HG02610 (cell line): ENCODE measurements around the gene FHIT.

Experiments used
- ATAC-seq: cut with Tn5 transposase; IDR thresholded peaks from one replicate; pipeline ENCODE4 v1.9.1; 2021; ENCODE audit warnings: mild to moderate bottlenecking, moderate library complexity; ENCODE audit not compliant: unreplicated experiment

The FHIT gene

DNA sequence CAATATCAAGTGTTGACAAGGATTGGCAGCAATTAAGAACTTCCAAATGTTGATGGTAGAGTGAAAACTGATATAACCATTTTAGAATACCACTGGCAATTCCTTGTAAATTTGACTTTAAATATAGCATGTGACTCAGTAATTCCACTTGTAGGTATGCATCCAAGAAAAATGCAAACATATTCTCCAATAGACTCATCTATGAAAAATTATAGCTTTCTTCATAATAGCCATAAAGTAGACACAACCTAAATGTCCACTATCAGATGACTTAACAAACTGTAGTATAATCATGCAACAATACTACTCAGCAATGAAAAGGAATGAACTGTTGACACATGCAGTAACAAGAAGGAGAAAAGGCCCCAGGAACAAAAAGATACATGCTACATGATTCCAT is 988.1 kb downstream of the FHIT start:
- ATAC-seq = no peak

- no peak for ATAC-seq
Measured at GRCh38 chr3:60262546-60262945, 988.7 kb downstream of the FHIT start.

DNA sequence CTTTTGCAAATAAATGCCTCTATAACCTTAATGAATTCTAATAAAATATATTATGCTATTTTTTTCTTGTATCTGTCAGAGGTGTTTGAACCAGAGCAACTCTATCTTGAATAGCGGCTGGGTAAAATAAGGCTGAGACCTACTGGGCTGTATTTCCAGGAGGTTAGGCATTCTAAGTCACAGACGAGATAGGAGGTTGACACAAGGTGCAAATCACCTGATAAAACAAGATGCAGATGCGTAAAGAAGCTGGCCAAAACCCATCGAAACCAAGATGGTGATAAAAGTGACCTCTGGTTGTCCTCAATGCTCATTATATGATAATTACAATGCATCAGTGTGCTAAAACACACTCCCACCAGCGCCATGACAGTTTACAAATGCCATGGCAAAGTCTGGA is 990.7 kb downstream of the FHIT start:
- ATAC-seq = no peak

DNA sequence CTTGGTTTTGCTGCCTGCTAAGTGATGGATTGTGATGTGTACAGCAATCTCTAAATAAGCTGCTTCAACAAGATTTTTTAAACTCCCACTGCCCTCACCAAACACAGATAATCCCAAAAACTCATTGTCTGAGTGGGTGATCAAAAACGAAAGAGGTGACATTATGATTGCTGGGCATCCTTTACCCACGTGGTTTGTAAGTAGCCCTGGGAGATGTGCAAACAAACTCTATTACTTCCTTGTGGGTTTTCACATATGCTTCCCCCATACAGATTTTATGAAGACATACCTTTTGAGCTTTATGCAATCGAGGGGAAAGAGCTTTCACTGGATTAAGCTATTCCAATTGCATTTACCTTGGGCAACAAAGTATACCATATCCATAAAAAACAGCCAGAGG is 1000.4 kb downstream of the FHIT start:
- no peak for ATAC-seq

- no peak for ATAC-seq
Measured at GRCh38 chr3:60250206-60250605, 1001.0 kb downstream of the FHIT start.

- no peak for ATAC-seq
Measured at GRCh38 chr3:60246361-60246760, 1004.9 kb downstream of the FHIT start.

- no peak for ATAC-seq
Measured at GRCh38 chr3:60243456-60243855, 1007.8 kb downstream of the FHIT start.

- ATAC-seq = no peak
Measured at GRCh38 chr3:60240492-60240891, 1010.8 kb downstream of the FHIT start.

- ATAC-seq = no peak
Measured at GRCh38 chr3:60238550-60238949, 1012.7 kb downstream of the FHIT start.

DNA sequence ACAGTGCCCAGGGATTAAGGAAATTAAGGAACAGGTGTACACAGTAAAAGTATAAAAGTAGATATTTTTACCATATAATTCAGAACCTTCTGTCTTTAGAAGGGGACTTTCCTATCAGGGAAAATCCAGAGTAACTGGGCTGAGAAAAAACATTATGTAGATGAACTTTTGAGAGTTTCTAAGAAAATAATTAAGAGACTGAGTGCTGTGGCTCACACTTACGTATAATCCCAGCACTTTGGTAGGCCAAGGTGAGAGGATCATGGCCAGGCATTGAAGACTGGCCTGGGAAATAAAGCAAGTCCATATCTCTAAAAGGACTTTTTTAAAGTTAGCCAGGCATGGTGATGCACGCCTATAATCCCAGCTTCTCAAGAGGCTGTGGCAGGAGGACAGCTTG is 1021.8 kb downstream of the FHIT start:
- no peak for ATAC-seq

DNA sequence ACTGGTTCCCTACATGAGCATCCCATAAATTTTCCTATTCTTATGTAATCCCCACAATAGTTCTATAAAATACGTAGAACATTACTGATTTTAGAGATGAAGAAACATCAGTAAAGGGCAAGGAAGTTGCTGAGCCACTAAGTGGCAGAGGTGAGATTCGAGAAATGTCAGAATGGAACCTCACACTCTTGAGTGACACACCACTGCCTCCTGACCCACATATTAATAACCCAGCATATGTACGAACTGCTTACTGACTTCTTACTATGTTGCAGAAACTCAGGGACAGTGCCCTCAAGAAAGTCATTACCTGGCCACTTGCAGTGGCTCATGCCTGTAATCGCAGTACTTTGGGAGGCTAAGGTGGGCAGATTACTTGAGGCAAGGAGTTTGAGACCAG is 1022.4 kb downstream of the FHIT start:
- no peak for ATAC-seq

DNA sequence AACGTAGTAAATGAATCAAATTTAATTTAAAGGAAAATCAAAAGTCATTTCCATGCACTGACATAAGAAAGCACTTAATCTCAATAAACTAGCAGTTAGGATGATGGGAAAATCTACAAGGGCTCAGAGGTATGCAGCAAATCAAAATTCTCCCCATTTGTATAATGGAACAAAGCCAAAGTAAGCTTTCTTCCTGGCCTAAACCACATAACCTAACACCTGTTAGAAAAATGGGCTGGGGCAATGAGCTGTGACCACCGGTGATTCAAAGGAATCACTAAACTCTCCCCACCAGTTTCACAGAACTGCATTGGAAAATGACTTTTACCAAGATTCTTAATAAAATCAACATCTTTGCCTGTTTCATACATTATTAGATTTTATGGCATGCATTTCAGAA is 1024.3 kb downstream of the FHIT start:
- no peak for ATAC-seq

DNA sequence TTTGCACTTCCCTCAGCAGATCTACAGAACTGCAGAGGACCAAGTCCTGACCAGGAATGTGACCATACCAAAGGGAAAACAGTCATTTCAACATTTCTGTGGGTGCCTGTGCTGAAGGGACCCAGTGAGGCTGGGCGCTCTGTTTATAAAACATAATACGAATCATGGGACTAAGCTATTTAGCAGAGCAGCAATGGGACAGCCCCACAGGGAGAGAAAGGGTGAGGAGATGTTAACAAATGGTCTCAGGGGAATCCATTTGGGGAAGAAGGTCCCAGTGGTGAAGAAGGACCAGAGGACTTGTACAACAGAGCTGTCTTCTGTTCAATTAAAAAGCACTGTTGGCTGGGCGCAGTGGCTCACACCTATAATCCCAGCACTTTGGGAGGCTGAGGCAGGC is 1025.4 kb downstream of the FHIT start:
- peak; percentile 47 for ATAC-seq

DNA sequence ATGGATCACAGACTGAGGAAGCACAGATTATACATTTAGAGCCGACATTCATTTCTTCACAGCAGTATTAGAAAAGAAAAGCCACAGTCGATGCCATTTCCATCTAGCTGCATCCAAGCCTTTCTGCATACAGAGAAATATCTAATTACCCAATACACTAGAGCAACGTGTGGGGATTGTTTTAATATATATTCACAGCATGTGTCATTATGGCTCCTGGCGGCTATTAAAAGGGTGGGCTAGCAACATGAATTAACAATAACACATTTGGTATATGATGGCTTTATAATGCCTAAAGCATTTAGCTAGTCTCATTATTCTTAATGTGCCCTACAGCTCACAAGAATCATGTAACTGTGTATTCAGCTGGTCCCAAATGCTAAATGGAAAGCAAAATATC is 1030.5 kb downstream of the FHIT start:
- no peak for ATAC-seq

DNA sequence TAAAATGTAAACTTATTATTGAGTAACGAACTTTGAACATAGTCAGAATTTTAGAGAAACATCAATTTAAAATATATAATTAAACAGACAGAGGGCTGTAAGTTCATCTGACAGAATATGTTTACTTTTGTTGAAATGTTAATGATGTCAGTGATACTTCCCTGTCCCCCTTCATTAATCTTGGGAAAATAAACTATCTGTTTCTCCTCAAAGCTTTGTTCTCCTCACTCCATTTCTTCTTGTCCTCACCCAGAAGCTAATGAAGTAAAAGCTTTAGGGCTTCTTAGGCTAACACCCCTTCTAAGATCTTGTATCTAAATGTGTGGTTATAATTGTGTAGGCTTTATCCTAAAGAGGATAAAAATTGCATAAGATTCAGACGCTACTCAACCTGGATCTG is 1031.8 kb downstream of the FHIT start:
- no peak for ATAC-seq

DNA sequence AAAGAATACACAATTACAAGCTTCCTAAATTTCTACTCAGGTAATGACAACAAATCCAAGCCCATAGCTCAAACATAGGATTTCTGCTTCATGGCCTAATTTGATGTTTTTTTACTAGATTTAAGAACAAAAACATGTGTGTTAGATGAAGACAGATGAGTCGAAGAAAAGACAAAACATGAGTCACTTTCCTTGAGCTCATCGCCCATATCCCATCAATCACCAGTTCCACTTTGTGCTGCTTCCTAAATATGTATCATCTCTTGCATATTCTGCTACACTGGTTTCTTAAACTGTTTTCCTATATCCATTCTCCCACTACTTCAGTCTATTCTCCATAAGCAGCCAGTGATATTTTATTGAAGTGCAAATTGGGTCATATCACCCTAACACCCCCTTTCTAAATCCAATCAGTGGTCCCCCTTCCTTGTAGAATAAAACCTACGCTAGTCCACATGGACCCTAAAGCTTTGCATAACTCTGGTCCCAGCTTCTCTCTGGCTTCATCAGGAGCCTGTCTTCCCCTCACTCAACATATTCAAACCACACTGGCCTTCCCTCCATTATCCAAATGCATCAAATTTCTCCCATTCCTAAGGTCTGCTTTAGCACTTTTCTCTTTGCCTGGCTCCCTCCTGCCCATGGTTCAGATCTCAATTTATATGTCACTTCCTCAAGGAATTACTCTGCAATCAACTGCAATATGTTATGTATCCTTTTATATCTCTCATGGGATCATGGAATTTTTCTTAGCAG is 1033.9 kb downstream of the FHIT start:
- no peak for ATAC-seq

- ATAC-seq = no peak
Measured at GRCh38 chr3:60216462-60217075, 1034.7 kb downstream of the FHIT start.

DNA sequence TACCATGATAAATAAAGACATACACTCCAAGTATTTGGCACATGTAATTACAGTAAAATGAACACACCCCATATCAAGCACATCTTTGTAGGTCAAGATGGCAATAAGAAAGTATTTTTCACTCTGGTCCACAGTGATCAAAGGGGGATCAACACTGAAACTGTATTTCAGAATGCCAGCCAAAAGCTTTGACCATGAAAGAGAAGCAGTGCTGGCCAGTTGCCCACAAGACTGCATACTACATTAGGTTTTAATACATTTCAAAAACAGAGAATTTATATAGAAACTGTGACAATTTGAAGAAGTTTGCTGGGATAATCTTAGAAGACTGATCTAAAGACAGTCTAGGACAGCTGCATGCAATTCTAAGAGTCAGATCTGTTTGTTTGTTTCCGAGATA is 1035.3 kb downstream of the FHIT start:
- no peak for ATAC-seq

GRCh38 chr3:60207905-60208304 is 1043.3 kb downstream of the FHIT start:
- no peak for ATAC-seq

DNA sequence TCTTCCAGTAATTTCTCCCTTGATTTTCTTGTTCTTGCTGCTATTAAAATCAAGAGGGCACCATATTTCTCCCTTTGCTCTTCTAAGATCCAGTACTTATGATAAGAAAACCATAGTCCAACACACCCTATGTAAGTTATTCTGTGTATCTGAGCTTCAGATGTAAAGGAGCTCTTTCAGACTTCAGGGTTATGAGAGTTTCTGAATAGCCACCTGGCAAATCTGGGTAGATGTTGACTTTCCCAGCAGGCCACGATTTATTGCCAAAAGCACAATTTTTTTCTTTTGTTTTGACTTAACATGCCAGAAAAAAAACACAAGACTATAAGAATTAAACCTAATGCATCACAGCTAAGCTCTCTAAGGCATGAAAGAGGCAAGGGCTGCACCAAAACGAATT is 1045.0 kb downstream of the FHIT start:
- ATAC-seq = no peak

DNA sequence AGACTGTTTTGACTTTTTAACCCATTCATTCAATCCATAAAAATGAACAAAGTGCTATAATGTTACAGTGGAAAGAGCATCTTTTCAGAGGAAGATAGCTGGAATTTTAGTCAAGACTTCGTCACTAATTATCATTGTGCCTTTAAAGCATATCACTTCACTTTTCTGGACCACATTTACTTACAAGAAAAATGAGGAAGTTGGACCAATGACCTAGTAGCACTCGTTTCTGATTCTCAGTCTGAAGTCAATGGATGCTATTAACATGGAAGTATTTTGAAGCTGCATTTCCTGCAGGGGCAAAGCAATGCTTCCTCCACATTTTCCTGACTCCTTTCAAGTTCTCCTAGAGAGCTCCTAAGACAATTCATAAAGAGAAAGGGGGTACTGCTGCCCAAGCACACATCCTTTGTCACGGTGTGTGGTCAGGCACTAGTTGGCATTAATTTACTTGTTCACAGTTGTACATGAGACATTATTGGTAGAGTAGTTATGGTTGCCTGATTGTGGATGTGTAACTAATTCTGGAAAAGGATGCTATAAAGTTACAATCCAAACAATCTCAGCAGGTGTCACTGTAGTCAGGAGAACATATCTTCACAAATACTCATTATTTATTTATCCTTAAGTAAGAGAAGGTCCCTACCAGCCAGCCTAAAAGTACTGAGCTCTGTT is 1049.1 kb downstream of the FHIT start:
- no peak for ATAC-seq

DNA sequence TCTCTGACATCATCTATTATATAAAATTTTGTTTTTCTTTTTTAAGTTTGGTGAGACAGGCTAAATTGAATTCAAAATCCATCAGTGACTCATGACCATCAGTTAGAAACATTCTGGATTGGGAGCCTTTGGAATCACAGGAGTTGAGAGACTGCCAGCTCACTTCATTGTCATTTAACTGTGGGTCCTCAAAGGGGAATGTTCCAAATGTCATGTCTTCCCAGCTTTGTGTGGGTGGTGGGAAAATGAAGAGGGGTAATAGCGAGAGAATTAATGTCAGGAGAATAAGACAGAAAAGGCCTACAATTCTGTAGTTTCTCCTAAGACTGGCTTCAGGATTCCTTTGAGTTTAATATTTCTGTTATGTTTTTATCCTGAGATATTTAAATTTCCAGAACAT is 1051.9 kb downstream of the FHIT start:
- ATAC-seq = no peak
